ENCODE results near the gene CAPZB.
A peak's percentile ranks its signal among the peaks of the same experiment; 100 is the strongest.
"Not testable (repeated sequence)": the region's sequence is repeated elsewhere in the genome, so short reads cannot be mapped to it uniquely, and the experiment has no call there.

The CAPZB gene

GRCh38 chr1:19306941-19307340 is 178.4 kb downstream of the CAPZB start:
- no peak for DNase-seq (ENCODE audit: low read depth)
- in situ Hi-C loops (cut with HindIII; ENCODE audit: low sequenced_read_pairs), result no loop called here
- no peak overlapping the region for H3K4me3 ChIP-seq (ENCODE audit: low read depth, low read length)
- no peak for TF ChIP-seq CTCF (IDR thresholded peaks at IDR 0.05; ENCODE audit: low read depth, low read length, missing control alignments)

GRCh38 chr1:19305880-19306279 is 179.5 kb downstream of the CAPZB start:
- no peak for DNase-seq (ENCODE audit: low read depth)
- H3K4me3 ChIP-seq (ENCODE audit: low read depth, low read length), result no peak overlapping the region
- TF ChIP-seq CTCF (IDR thresholded peaks at IDR 0.05; ENCODE audit: low read depth, low read length, missing control alignments), result no peak
- in situ Hi-C loops (cut with HindIII; ENCODE audit: low sequenced_read_pairs), result no loop called here

GRCh38 chr1:19304081-19304480 is 181.3 kb downstream of the CAPZB start:
- H3K4me3 ChIP-seq (ENCODE audit: low read depth, low read length); DNase-seq (ENCODE audit: low read depth); in situ Hi-C loops (cut with HindIII; ENCODE audit: low sequenced_read_pairs): not testable (repeated sequence)

- no peak for DNase-seq (ENCODE audit: low read depth)
- in situ Hi-C loops (cut with HindIII; ENCODE audit: low sequenced_read_pairs), result no loop called here
- TF ChIP-seq CTCF (IDR thresholded peaks at IDR 0.05; ENCODE audit: low read depth, low read length, missing control alignments), result no peak
- no peak overlapping the region for H3K4me3 ChIP-seq (ENCODE audit: low read depth, low read length)
These were observed 185.1 kb downstream of the CAPZB start for GRCh38 chr1:19300211-19300610.

- in situ Hi-C loops (cut with HindIII; ENCODE audit: low sequenced_read_pairs), result no loop called here
- no peak for TF ChIP-seq CTCF (IDR thresholded peaks at IDR 0.05; ENCODE audit: low read depth, low read length, missing control alignments)
- H3K4me3 ChIP-seq (ENCODE audit: low read depth, low read length), result no peak overlapping the region
- no peak for DNase-seq (ENCODE audit: low read depth)
These were observed 190.7 kb downstream of the CAPZB start for GRCh38 chr1:19294638-19295037.

- DNase-seq (ENCODE audit: low read depth), result no peak
- TF ChIP-seq CTCF (IDR thresholded peaks at IDR 0.05; ENCODE audit: low read depth, low read length, missing control alignments), result no peak
- in situ Hi-C loops (cut with HindIII; ENCODE audit: low sequenced_read_pairs), result no loop called here
- peak overlapping the region; percentile 37 for H3K4me3 ChIP-seq (ENCODE audit: low read depth, low read length)
These were observed 196.1 kb downstream of the CAPZB start for GRCh38 chr1:19289244-19289643.

Measured in astrocyte of the cerebellum (primary cell).